GM21390 (cell line): ENCODE results near the gene LMX1A.

ENCODE experiments used
- ATAC-seq: cut with Tn5 transposase; IDR thresholded peaks from one replicate; pipeline ENCODE4 v1.9.1; 2021; ENCODE audit not compliant: unreplicated experiment

LMX1A gene

GRCh38 chr1:165225062-165225461 lies 131.5 kb downstream of the LMX1A start:
- no peak for ATAC-seq

- ATAC-seq: no peak
These were observed 132.0 kb downstream of the LMX1A start for GRCh38 chr1:165224504-165224903.

GRCh38 chr1:165222580-165222979 lies 133.9 kb downstream of the LMX1A start:
- no peak for ATAC-seq

- no peak for ATAC-seq
These were observed 137.8 kb downstream of the LMX1A start for GRCh38 chr1:165218731-165219130.

DNA sequence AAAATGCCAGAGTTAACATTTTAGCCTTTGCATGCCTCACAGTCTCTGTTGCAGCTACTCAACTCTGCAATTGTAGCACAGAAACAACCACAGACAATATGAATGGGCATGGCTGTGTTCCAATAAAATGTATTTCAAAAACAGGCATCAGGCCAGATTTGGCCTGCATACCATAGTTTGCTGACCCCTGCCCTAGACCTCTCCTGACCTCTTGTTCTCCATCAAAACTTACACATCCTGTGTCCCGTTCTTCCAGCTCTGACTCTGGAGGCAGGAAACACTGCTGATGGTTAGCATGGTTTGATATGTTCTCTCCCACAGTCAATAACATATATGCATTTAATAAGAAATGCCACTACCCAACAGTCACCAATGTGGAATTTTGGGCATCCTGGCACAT lies 138.6 kb downstream of the LMX1A start:
- no peak for ATAC-seq

DNA sequence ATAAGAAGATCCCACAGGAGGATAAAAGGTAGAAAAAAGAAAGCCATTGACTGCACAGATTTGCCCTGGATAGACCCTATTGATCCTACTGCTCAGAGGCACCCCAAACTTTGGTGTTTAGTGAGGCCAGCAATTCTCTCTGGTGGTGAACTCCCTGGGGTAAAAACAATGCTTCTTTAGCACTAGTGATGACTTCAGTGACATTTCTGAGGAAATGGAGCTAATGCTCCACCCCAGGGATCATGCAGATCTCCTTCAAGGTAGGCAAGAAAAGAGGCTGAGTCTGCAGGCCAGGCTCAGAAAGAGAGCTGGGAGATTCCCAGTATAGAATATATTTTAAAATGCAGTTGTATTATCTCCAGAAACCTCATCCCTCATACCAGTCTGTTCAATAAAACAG lies 140.3 kb downstream of the LMX1A start:
- ATAC-seq: no peak

DNA sequence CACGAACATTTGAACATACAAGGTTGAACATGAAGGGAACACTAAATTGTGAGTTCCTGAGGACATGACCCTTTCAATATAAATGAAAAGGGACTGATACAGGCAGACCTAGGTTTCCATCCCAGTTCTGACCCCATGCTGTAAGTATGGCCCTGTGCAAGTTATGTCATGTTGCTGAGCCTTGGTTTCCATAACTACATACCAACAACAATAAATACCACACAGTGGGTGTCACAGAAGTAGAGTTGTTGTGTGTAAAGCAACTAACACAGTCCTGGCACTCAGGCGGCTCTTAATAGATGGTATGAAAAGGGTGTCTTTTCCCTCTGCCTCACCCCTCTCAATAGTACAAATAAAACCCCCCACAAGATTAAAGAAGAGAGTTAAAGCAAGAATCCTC lies 140.8 kb downstream of the LMX1A start:
- ATAC-seq: no peak

DNA sequence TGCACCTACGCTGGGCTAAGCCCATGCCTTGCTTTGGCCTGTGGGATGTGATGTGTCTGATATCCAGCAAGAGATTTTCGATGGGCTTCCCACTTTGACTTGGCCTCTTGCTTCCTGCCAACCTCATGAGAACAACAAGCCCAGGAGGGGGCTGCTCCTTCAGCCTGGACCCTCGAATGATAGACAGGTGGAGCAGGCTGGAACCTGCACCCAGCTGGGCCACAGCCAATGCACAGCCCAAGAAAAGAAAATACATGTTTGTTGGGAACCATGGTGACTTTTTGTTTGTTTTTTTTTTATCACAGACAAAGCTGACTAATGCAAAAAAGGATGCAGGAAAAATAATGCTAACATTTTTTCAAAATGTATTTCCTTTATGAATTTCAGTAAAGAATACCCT lies 144.3 kb downstream of the LMX1A start:
- no peak for ATAC-seq

DNA sequence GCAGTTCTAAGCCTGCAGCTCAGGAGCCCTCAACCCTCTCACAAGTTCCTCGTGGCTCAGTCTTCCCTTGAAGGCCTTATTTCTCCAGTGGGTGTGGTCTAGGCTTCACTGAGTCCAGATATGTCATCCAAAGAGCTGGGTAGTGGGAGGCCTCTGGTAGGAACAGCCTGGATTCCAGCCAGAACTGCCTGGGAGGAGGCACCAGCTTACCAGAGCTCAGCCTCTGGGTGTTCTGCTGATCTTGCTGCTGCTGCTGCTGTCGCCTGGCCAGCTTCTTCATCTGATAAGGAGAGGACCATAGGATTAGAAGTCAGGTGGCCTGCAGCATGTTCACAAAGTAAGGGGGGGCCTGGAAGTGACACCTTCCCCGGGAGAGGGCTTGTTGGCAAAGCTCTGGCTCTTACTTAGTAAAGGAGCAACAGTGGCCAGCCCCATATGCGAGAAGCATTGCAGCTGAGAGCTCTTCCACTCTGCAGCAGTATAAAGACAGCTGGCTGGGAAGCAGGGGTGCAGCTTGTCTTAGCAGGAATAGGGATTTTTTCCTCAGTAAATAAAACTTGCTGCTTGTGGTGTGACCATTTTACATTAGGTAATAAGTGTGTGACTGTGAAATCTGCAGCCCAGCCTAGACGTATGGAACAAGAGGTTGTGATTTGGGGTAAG lies 148.5 kb downstream of the LMX1A start:
- ATAC-seq: no peak

DNA sequence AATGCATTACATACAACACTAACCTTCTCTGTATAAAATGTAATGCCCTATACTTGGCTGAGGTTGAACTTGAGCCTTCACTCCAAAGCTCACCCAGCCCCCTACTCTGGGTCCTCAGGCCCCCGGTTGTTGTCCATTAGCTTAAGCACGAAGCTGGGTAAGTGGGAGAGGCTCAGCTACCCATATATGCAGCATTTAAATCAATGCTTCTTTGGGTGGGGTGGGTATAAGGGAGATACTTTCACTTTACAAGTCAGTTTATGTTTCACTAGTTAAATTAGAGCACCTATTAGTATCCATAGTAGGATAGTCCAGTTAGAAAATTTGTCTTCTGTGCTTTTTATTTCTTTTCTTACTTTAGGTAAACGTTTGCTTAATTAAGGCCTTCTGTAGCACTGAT lies 151.4 kb downstream of the LMX1A start:
- no peak for ATAC-seq

DNA sequence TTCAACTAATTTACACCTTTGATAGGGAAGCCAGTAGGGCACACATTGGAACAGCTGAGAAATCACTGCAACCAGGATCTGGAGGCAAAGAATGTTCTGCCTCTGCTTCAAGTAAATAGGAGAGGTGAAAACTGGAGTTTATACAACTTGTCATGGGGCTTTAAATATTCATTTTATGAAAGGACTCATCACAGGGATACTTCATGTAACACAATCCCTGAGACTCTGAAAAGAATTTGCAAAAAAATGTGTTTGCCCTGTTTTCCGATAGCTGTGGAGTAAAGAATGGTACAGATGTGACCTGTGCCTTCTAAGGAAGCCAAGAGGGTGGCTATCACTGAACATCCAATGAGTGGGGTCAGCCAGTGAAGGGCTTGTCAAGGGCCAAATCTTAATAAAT lies 152.0 kb downstream of the LMX1A start:
- no peak for ATAC-seq

- no peak for ATAC-seq
These were observed 165.4 kb downstream of the LMX1A start for GRCh38 chr1:165191087-165191486.

- no peak for ATAC-seq
These were observed 166.6 kb downstream of the LMX1A start for GRCh38 chr1:165189913-165190312.

DNA sequence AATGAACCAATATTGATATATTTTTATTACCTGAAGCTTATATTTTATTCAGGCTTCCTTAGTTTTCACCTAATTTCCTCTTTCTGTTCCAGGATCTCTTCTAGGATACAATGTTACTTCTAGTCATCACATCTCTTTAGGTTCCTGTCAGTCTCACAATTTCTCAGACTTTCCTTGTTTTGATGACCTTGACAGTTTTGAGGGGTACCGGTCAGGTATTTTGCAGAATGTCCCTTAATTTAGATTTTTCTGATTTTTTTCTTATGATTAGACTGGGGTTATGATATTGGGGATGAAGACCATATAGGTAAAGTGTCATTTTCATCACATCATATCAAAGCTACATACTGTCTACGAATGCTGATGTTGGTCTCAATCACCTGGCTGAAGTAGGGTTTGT lies 167.5 kb downstream of the LMX1A start:
- ATAC-seq: no peak

DNA sequence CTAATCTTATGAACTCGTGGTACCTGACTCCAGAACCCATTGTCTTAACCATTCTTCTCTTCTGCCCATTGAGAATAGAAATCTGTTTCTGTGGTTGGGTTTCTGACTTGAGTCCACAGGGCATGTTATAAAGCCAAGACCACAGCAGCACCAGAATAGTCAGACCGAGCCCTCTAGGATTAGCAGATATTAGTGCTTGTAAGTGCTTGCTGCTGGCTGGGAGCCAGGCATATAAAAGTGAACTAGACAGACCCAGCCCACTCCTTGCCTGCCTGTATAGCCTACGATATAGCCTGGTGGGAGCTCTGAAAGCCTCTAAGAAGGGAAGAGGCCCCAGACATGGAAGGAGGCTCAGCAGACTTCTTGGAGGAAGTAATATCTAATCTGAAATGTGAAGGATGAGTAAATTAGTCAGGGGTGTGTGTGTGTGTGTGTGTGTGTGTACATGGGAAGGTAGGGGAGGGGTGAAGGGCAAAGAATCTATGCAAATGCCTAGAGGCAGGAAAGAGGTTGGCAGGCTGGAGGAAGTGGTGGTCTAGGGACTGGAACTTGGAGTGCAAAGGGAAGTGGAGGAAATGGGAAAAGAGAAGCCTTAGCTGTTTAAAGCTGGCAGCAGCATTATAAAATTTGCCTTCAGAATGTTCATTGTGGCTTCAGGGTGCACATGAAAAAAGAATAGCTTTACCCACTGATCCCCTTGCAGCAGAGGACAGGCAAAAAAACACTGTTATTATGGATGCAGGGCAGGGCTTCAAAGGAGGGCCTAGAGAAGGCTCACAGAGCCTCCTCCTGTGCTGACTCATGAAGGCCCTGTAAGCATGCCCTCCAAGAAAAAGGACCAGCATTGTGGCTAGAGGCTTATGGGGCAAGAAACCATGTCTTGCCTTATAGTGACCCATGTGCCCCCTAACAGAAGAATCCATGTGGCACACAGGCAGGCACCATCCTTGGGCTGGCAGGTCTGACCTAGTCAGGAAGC lies 169.2 kb downstream of the LMX1A start:
- ATAC-seq: no peak

GRCh38 chr1:165185161-165185889 lies 171.2 kb downstream of the LMX1A start:
- ATAC-seq: no peak

DNA sequence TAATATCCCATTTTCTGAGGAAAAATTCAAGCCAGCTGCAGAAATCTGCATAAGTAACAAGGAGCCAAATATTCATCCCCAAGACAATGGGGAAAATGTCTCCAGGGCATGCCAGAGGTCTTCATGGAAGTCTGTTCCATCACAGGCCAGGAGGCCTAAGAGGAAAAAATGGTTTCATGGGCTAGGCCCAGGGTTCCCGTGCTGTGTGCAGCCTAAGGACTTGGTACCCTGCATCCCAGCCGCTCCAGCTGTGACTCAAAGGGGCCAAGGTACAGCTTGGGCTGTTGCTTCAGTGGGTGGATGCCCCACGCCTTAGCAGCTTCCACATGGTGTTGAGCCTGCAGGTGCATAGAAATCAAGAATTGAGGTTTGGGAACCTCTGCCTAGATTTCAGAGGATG lies 173.5 kb downstream of the LMX1A start:
- no peak for ATAC-seq

DNA sequence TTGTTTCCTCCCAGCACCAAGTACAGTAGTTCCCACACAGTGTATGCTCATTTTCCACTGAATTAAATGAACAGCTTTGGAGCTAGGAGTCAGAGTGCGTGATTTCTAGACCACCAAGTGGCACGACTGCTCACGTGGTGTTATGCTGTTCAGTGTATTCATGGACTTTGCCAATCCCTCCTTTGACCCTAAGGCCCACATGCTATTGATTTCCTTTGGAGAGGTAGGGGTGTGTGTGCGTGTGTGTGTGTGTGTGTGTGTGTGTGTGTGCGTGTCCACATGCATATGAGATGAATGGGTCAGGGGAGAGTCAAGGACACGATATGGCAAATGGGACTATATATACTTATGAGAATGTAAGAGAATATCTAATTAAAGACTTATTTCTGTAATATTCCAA lies 177.2 kb downstream of the LMX1A start:
- ATAC-seq: no peak

DNA sequence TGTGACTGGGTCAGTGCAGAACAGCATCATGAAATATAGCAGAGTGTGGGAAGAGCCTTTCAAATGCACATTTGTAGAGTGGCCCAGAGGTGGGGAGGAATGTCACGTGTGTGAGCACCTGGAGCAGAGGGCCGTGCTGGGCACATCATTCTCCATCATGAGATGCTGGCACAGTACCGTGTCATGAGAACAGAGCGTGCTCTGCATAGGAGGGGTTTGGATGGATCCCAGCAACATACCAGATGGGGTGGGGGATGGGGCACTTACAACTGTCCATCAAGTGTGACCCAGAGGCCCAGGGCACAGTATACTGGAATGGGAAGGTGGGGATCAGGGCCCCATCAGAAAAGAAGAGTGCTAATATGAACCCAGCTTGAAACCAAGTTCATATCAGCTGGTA lies 182.0 kb downstream of the LMX1A start:
- no peak for ATAC-seq

DNA sequence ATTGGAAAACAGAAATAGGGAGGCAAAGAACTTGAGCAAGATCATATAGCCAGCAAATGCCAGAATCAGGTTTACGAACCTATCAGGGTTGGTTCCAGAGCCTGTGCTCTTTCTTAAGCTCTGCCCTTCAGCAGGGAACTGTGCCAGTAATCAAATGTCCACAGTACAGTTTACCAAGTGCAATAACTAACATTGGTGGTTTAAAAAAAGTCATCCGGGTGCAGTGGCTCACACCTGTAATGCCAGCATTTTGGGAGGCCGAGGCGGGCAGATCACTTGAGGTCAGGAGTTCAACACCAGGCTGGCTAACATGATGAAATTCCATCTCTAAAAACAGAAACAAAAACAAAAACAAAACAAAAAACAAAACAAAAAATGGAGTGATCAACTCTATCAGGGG lies 182.7 kb downstream of the LMX1A start:
- ATAC-seq: no peak

DNA sequence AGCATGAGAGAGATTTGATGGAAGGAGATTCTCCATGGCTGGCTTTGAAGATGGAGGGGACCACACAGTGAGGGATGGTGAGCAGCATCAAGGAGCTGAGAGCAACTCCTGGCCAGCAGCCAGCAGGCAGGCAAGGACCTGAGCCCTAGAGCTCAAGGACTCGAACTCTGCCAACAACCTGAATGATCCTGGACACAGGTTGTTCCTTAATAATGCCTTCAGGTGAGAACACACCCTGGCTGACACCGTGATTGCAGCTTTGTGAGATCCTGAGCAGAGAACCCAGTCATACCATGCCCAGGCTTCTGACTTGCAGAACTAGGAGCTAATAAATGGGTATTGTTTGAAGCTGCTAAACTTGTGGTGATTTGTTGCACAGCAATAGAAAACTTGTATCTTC lies 183.1 kb downstream of the LMX1A start:
- no peak for ATAC-seq

DNA sequence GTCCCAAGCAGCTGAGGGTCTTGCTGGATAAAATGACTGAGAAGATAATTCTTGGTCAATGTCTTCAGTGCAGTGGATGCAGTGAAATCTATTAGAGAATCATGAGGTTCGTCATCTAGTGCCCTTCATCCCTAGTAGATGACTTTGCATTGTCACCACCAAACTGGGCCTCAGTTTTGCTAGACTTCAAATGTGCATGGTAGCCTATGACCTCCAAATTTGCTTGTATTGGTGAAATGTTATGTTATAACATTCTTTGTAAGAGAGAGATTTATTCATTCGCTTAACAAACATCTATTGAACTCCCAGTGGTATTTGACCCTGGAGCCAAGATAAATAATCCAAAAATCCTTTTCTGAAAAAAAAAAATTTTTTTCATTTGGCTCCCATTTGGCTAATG lies 183.8 kb downstream of the LMX1A start:
- no peak for ATAC-seq
